PC-3 (cell line): ENCODE data around the gene PACRG.

Experiments
- EZH2 ChIP-seq: fragments of 300-600 bp; sonication (generic); IDR thresholded peaks from one replicate; pipeline ENCODE4 v1.6.1; 2017; ENCODE audit warnings: antibody characterized with exemption, mild to moderate bottlenecking, low read length; ENCODE audit not compliant: unreplicated experiment
- TF ChIP-seq, protein P1 (sequence below): fragments of 300-600 bp; sonication (generic); conservative IDR thresholded peaks from 2 replicates; pipeline ENCODE4 v1.5.1; 2017; ENCODE audit warnings: antibody characterized with exemption, low read depth, mild to moderate bottlenecking, low read length

DNA sequence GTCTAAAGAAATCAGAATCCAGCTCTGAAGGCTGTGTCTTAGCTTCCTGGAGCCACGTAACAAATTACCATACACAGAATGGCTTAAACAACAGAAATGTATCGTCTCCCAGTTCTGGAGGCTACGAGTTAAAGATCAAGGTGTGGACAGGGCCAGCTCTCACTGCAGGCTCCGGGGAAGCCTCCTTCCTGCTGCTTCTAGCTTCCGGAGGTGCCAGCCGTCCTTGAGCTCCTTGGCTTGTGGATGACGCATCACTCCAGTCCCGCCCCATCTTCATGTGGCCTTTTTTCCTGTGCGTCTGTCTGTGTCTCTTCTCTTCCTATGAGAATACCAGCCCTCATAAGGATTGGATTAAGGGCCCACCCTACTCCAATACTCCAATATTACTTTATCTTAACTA lies 367.6 kb downstream of the PACRG start:
- TF ChIP-seq EZH2 = no peak
- TF ChIP-seq, protein P1, sequence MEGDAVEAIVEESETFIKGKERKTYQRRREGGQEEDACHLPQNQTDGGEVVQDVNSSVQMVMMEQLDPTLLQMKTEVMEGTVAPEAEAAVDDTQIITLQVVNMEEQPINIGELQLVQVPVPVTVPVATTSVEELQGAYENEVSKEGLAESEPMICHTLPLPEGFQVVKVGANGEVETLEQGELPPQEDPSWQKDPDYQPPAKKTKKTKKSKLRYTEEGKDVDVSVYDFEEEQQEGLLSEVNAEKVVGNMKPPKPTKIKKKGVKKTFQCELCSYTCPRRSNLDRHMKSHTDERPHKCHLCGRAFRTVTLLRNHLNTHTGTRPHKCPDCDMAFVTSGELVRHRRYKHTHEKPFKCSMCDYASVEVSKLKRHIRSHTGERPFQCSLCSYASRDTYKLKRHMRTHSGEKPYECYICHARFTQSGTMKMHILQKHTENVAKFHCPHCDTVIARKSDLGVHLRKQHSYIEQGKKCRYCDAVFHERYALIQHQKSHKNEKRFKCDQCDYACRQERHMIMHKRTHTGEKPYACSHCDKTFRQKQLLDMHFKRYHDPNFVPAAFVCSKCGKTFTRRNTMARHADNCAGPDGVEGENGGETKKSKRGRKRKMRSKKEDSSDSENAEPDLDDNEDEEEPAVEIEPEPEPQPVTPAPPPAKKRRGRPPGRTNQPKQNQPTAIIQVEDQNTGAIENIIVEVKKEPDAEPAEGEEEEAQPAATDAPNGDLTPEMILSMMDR = no peak
